Measurements from ENCODE around the gene SLC8A2. TPM values are rescaled to one million over a fixed set of nuclear protein-coding genes. Genes with fewer than 3 reads are reported as not detected.
"Not testable (repeated sequence)": the region's sequence is repeated elsewhere in the genome, so short reads cannot be mapped to it uniquely, and the experiment has no call there.

The SLC8A2 gene
- total RNA-seq, 2 donors from 2014 or later, result 2.5 to 3.6 TPM

DNA sequence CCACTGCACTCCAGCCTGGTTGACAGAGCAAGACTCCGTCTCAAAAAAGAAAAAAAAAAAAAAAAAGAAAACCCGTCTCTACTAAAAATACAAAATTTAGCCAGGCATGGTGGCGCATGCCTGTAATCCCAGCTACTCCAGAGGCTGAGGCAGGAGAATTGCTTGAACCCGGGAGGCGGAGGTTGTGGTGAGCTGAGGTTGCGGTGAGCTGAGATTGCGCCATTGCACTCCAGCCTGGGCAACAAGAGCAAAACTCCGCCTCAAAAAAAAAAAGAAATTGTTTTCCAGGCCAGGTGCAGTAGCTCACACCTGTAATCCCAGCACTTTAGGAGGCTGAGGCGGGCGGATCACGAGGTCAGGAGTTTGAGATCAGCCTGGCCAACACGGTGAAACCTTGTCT lies 85.1 kb downstream of the SLC8A2 start:
- not testable (repeated sequence) for H3K9me3 Mint-ChIP-seq; H3K9ac ChIP-seq (ENCODE audit: extremely low read depth, low read length, poor library complexity, severe bottlenecking); H3K4me3 ChIP-seq (ENCODE audit: low read length); DNase-seq; H3K27me3 Mint-ChIP-seq (ENCODE audit: insufficient read depth); H3K9me3 ChIP-seq (ENCODE audit: control insufficient read depth, low read length); H3K27ac Mint-ChIP-seq; H3K4me3 Mint-ChIP-seq; H3K27ac ChIP-seq (ENCODE audit: low read depth, low read length); H3K4me1 Mint-ChIP-seq; H3K4me1 ChIP-seq (ENCODE audit: control insufficient read depth, insufficient read depth, low read length); H3K27me3 ChIP-seq (ENCODE audit: control insufficient read depth, insufficient read depth, low read length, poor library complexity, severe bottlenecking)
- peaks cover 12% of the 10 kb centered on the region for H3K36me3 Mint-ChIP-seq (ENCODE audit: low read depth)
- 89 to 95% methylated on average over 11 of the region's 12 CpGs for WGBS, 2 experiments (ENCODE audit: insufficient coverage in 1 of 2, insufficient read length in 1 of 2)
- peaks cover 14% of the 10 kb centered on the region for H3K36me3 ChIP-seq (ENCODE audit: control insufficient read depth, insufficient read depth, low read length)

DNA sequence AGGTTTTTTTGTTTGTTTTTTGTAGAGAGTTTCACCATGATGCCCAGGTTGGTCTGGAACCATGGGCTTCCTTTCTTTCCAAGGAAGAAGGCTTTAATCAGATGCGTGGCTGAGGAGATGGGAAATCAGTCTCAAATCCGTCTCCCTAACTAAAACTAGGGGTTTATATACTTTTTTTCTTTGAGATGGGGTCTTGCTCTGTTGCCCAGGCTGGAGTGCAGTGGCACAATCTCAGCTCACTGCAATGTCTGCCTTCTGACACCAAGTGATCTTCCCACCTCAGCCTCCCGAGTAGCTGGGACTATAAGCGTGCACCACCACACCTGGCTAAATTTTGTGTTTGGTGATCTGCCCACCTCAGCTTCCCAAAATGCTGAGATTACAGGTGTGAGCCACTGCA lies 87.2 kb downstream of the SLC8A2 start:
- H3K4me3 ChIP-seq (ENCODE audit: low read length); H3K9me3 ChIP-seq (ENCODE audit: control insufficient read depth, low read length); H3K27me3 Mint-ChIP-seq (ENCODE audit: insufficient read depth); H3K27ac ChIP-seq (ENCODE audit: low read depth, low read length); H3K4me1 ChIP-seq (ENCODE audit: control insufficient read depth, insufficient read depth, low read length); H3K9ac ChIP-seq (ENCODE audit: extremely low read depth, low read length, poor library complexity, severe bottlenecking); H3K4me3 Mint-ChIP-seq; H3K9me3 Mint-ChIP-seq; H3K27ac Mint-ChIP-seq; DNase-seq; H3K4me1 Mint-ChIP-seq; H3K27me3 ChIP-seq (ENCODE audit: control insufficient read depth, insufficient read depth, low read length, poor library complexity, severe bottlenecking): not testable (repeated sequence)
- peaks cover 33% of the 10 kb centered on the region for H3K36me3 ChIP-seq (ENCODE audit: control insufficient read depth, insufficient read depth, low read length)
- 80 to 99% methylated on average over 1 to 4 of the region's 4 CpGs for WGBS, 2 experiments (ENCODE audit: insufficient coverage in 1 of 2, insufficient read length in 1 of 2)
- H3K36me3 Mint-ChIP-seq (ENCODE audit: low read depth), result peaks cover 28% of the 10 kb centered on the region

DNA sequence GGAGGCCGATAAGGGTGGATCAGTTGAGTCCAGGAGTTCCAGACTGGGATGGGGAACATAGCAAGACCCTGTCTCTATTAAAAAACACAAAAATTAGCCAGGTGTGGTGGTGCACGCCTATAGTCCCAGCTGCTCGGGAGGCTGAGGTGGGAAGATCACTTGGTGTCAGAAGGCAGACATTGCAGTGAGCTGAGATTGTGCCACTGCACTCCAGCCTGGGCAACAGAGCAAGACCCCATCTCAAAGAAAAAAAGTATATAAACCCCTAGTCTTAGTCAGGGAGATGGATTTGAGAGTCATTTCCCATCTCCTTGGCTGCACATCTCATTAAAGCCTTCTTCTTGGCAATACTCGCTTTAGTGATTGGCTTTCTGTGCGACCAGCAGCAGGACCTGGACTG lies 87.8 kb downstream of the SLC8A2 start:
- H3K4me1 ChIP-seq (ENCODE audit: control insufficient read depth, insufficient read depth, low read length); H3K27me3 Mint-ChIP-seq (ENCODE audit: insufficient read depth); H3K27ac ChIP-seq (ENCODE audit: low read depth, low read length); DNase-seq; H3K27me3 ChIP-seq (ENCODE audit: control insufficient read depth, insufficient read depth, low read length, poor library complexity, severe bottlenecking); H3K27ac Mint-ChIP-seq; H3K9me3 ChIP-seq (ENCODE audit: control insufficient read depth, low read length); H3K9ac ChIP-seq (ENCODE audit: extremely low read depth, low read length, poor library complexity, severe bottlenecking); H3K9me3 Mint-ChIP-seq; H3K4me3 ChIP-seq (ENCODE audit: low read length); H3K4me1 Mint-ChIP-seq; H3K4me3 Mint-ChIP-seq: not testable (repeated sequence)
- H3K36me3 ChIP-seq (ENCODE audit: control insufficient read depth, insufficient read depth, low read length), result peaks cover 34% of the 10 kb centered on the region
- WGBS, 2 experiments (ENCODE audit: insufficient coverage in 1 of 2, insufficient read length in 1 of 2), result 97 to 100% methylated on average over 1 to 5 of the region's 5 CpGs
- peaks cover 30% of the 10 kb centered on the region for H3K36me3 Mint-ChIP-seq (ENCODE audit: low read depth)

DNA sequence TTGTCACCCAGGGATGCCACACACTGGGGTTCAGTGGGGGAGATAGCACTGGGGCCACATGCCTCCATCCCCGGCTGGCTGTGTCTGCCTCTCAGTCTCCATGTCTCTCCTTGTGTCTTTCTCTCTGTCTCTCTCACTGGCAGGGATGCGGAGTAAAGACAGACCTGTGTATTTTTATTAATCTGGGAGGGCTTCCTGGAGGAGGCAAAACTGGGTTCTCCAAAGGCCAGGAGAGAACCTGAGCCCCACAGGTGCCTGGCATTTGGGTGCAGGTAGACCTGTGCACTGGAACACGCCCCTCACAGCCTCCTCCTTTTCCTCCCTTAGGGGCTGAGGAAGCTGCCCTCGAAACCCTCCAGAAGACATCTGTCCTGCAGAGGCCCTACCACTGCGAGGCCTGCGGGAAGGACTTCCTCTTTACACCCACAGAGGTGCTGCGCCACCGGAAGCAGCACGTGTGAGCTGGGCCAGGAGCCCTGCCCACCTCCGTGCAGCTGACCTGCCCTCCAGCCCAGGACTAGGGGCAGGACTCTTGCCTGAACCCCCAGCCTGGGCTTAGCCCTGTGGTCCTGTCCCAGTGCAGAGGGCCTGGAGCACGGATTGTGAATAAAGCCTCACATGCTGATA lies 89.9 kb downstream of the SLC8A2 start:
- Mint-ChIP-seq H3K9me3 (no peaks in the 10 kb centered on the region), H3K36me3 (ENCODE audit: low read depth) (peaks cover 38% of the 10 kb centered on the region), H3K4me1 (no peaks in the 10 kb centered on the region), H3K27me3 (ENCODE audit: insufficient read depth) (no peaks in the 10 kb centered on the region), H3K4me3 (no peak overlapping the region), H3K27ac (peak overlapping the region; percentile 14)
- Histone ChIP-seq H3K36me3 (ENCODE audit: control insufficient read depth, insufficient read depth, low read length) (peaks cover 45% of the 10 kb centered on the region), H3K9me3 (ENCODE audit: control insufficient read depth, low read length) (no peaks in the 10 kb centered on the region), H3K4me1 (ENCODE audit: control insufficient read depth, insufficient read depth, low read length) (no peaks in the 10 kb centered on the region), H3K27ac (ENCODE audit: low read depth, low read length) (no peak overlapping the region), H3K9ac (ENCODE audit: extremely low read depth, low read length, poor library complexity, severe bottlenecking) (no peak overlapping the region), H3K27me3 (ENCODE audit: control insufficient read depth, insufficient read depth, low read length, poor library complexity, severe bottlenecking) (no peaks in the 10 kb centered on the region), H3K4me3 (ENCODE audit: low read length) (no peak overlapping the region)
- DNase-seq, result no peak
- TF ChIP-seq, protein P1, sequence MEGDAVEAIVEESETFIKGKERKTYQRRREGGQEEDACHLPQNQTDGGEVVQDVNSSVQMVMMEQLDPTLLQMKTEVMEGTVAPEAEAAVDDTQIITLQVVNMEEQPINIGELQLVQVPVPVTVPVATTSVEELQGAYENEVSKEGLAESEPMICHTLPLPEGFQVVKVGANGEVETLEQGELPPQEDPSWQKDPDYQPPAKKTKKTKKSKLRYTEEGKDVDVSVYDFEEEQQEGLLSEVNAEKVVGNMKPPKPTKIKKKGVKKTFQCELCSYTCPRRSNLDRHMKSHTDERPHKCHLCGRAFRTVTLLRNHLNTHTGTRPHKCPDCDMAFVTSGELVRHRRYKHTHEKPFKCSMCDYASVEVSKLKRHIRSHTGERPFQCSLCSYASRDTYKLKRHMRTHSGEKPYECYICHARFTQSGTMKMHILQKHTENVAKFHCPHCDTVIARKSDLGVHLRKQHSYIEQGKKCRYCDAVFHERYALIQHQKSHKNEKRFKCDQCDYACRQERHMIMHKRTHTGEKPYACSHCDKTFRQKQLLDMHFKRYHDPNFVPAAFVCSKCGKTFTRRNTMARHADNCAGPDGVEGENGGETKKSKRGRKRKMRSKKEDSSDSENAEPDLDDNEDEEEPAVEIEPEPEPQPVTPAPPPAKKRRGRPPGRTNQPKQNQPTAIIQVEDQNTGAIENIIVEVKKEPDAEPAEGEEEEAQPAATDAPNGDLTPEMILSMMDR (conservative IDR thresholded peaks at IDR 0.05), result no peak
- WGBS, 2 experiments (ENCODE audit: insufficient coverage in 1 of 2, insufficient read length in 1 of 2), result 92 to 97% methylated on average over 5 to 11 of the region's 11 CpGs

Data from endodermal cell (in vitro differentiated cells).